H9 (cell line): ENCODE results near the gene CD2BP2. TPM values are rescaled to one million over a fixed set of nuclear protein-coding genes. Genes with fewer than 3 reads are reported as not detected.
"Not testable (repeated sequence)": the region's sequence is repeated elsewhere in the genome, so short reads cannot be mapped to it uniquely, and the experiment has no call there.

Source experiments
- DNase-seq: peaks from one replicate; pipeline ENCODE4 v3.0.0-alpha.2; 2017
- H2AFZ ChIP-seq: one replicate; pipeline ENCODE4 v1.6.1; 2013; ENCODE audit warnings: mild to moderate bottlenecking, low read length, control low read depth, moderate library complexity
- H2AK5ac ChIP-seq: 2 replicates; pipeline ENCODE4 v1.6.1; 2013; ENCODE audit warnings: low read length, control low read depth, mixed read lengths; ENCODE audit not compliant: insufficient read length
- H2BK120ac ChIP-seq: one replicate; pipeline ENCODE4 v1.6.1; 2013; ENCODE audit warnings: low read depth, mild to moderate bottlenecking, low read length, control low read depth, inconsistent platforms; ENCODE audit not compliant: poor library complexity, severe bottlenecking
- H2BK12ac ChIP-seq: 2 replicates; pipeline ENCODE4 v1.6.1; 2013; ENCODE audit warnings: low read length, control low read depth, mixed read lengths, low read depth; ENCODE audit not compliant: insufficient read length
- H2BK15ac ChIP-seq: 2 replicates; pipeline ENCODE4 v1.6.1; 2013; ENCODE audit warnings: low read depth, low read length, control low read depth
- H2BK20ac ChIP-seq: one replicate; pipeline ENCODE4 v1.6.1; 2013; ENCODE audit warnings: low read depth, mild to moderate bottlenecking, low read length, control low read depth, inconsistent platforms; ENCODE audit not compliant: poor library complexity, severe bottlenecking
- H2BK5ac ChIP-seq: 2 replicates; pipeline ENCODE4 v1.6.1; 2013; ENCODE audit warnings: low read length, control low read depth, mixed read lengths; ENCODE audit not compliant: insufficient read length
- H3K14ac ChIP-seq: 2 replicates; pipeline ENCODE4 v1.6.1; 2013; ENCODE audit warnings: low read length, control low read depth; ENCODE audit not compliant: insufficient read depth
- H3K18ac ChIP-seq: 2 replicates; pipeline ENCODE4 v1.6.1; 2013; ENCODE audit warnings: low read depth, mild to moderate bottlenecking, mixed read lengths, low read length, control low read depth; ENCODE audit not compliant: insufficient read length
- H3K23ac ChIP-seq: 2 replicates; pipeline ENCODE4 v1.6.1; 2013; ENCODE audit warnings: low read length, control low read depth, mixed read lengths, low read depth; ENCODE audit not compliant: insufficient read length
- H3K23me2 ChIP-seq: 2 replicates; pipeline ENCODE4 v1.6.1; 2013; ENCODE audit warnings: low read depth, mild to moderate bottlenecking, mixed read lengths, low read length, control low read depth; ENCODE audit not compliant: insufficient read length, poor library complexity, severe bottlenecking
- H3K27ac ChIP-seq: 2 replicates; pipeline ENCODE4 v1.5.1; 2013; ENCODE audit warnings: low read length, control low read depth, mixed read lengths, low read depth; ENCODE audit not compliant: insufficient read length
- H3K27me3 ChIP-seq: 2 replicates; pipeline ENCODE4 v1.6.1; 2013; ENCODE audit warnings: low read length, control low read depth, inconsistent platforms; ENCODE audit not compliant: insufficient read depth
- H3K4ac ChIP-seq: 2 replicates; pipeline ENCODE4 v1.6.1; 2013; ENCODE audit warnings: low read depth, mild to moderate bottlenecking, control low read depth, inconsistent platforms, low read length, moderate library complexity
- H3K4me1 ChIP-seq: 2 replicates; pipeline ENCODE4 v1.6.1; 2013; ENCODE audit warnings: low read length, control low read depth, inconsistent platforms; ENCODE audit not compliant: insufficient read depth
- H3K4me2 ChIP-seq: 2 replicates; pipeline ENCODE4 v1.6.1; 2013; ENCODE audit warnings: low read length, control low read depth, mixed read lengths; ENCODE audit not compliant: insufficient read length, insufficient read depth
- H3K56ac ChIP-seq: 2 replicates; pipeline ENCODE4 v1.6.1; 2013; ENCODE audit warnings: low read depth, mild to moderate bottlenecking, mixed read lengths, low read length, control low read depth; ENCODE audit not compliant: insufficient read length
- H3K79me1 ChIP-seq: 2 replicates; pipeline ENCODE4 v1.6.1; 2013; ENCODE audit warnings: low read depth, mild to moderate bottlenecking, moderate library complexity, low read length, control low read depth, inconsistent platforms; ENCODE audit not compliant: insufficient read depth, poor library complexity, severe bottlenecking
- H3K79me2 ChIP-seq: 2 replicates; pipeline ENCODE4 v1.6.1; 2013; ENCODE audit warnings: low read length, control low read depth, inconsistent platforms; ENCODE audit not compliant: insufficient read depth
- H3K9ac ChIP-seq: 2 replicates; pipeline ENCODE4 v1.6.1; 2013; ENCODE audit warnings: low read length, control low read depth, mixed read lengths; ENCODE audit not compliant: insufficient read length; ENCODE audit errors: extremely low read depth
- H3K9me3 ChIP-seq: one replicate; pipeline ENCODE4 v1.6.1; 2013; ENCODE audit warnings: low read depth, low read length, inconsistent platforms; ENCODE audit not compliant: control insufficient read depth
- H3T11ph ChIP-seq: one replicate; pipeline ENCODE4 v1.6.1; 2013; ENCODE audit warnings: mild to moderate bottlenecking, low read length, control low read depth, inconsistent platforms
- H4K20me1 ChIP-seq: one replicate; pipeline ENCODE4 v1.6.1; 2013; ENCODE audit not compliant: control insufficient read depth, insufficient read length, insufficient read depth
- H4K5ac ChIP-seq: 2 replicates; pipeline ENCODE4 v1.6.1; 2013; ENCODE audit warnings: low read depth, mild to moderate bottlenecking, mixed read lengths, low read length, control low read depth; ENCODE audit not compliant: insufficient read length
- H4K8ac ChIP-seq: replicated peaks from 2 replicates; pipeline ENCODE4 v1.6.1; 2013; ENCODE audit warnings: low read length, control low read depth, mixed read lengths, low read depth; ENCODE audit not compliant: insufficient read length
- H4K91ac ChIP-seq: 2 replicates; pipeline ENCODE4 v1.6.1; 2013; ENCODE audit warnings: low read depth, mild to moderate bottlenecking, moderate library complexity, mixed read lengths, low read length, control low read depth; ENCODE audit not compliant: insufficient read length
- H3K27ac Mint-ChIP-seq, 3 experiments: 2 replicates in 2 of 3; 3 replicates in 1 of 3; pipeline ENCODE4 v1.8.0; 2020 to 2021; ENCODE audit warnings: mixed read lengths in 3 of 3, mild to moderate bottlenecking in 1 of 3, moderate library complexity in 1 of 3
- H3K27me3 Mint-ChIP-seq: 2 replicates; pipeline ENCODE4 v1.8.0; 2021; ENCODE audit warnings: low read depth, mild to moderate bottlenecking, moderate library complexity, mixed read lengths
- H3K36me3 Mint-ChIP-seq, 3 experiments: 2 replicates in 2 of 3; 3 replicates in 1 of 3; pipeline ENCODE4 v1.8.0; 2020 to 2021; ENCODE audit warnings: low read depth in 3 of 3, mixed read lengths in 3 of 3; ENCODE audit not compliant: insufficient read depth in 1 of 3
- H3K4me1 Mint-ChIP-seq, 2 experiments: 2 replicates each; pipeline ENCODE4 v1.8.0; 2020; ENCODE audit warnings: mixed read lengths in 2 of 2
- H3K4me3 Mint-ChIP-seq, 2 experiments: 2 replicates in 1 of 2; 3 replicates in 1 of 2; pipeline ENCODE4 v1.8.0; 2020 to 2021; ENCODE audit warnings: mild to moderate bottlenecking in 2 of 2, mixed read lengths in 2 of 2, moderate library complexity in 1 of 2
- H3K9me3 Mint-ChIP-seq, 2 experiments: 2 replicates in 1 of 2; 3 replicates in 1 of 2; pipeline ENCODE4 v1.8.0; 2020; ENCODE audit warnings: mild to moderate bottlenecking in 2 of 2, mixed read lengths in 2 of 2, moderate library complexity in 1 of 2
- CTCF ChIP-seq: fragments of 200-600 bp; sonication (generic); conservative IDR thresholded peaks from 3 replicates; pipeline ENCODE4 v1.8.0; 2021; ENCODE audit warnings: antibody characterized with exemption, mild to moderate bottlenecking
- WGBS: extraction: QIAGEN DNeasy Blood & Tissue Kit; methylation state at CpG from one replicate; pipeline ENCODE4 v1.1.7; 2013; ENCODE audit warnings: missing lambda C conversion rate, low lambda C conversion rate, mixed read lengths; ENCODE audit not compliant: insufficient read length; ENCODE audit errors: extremely low coverage; 5-methylcytosine and 5-hydroxymethylcytosine counted together
- total RNA-seq: library from RNA; stranded (reverse); gene quantifications from 2 replicates; pipeline ENCODE4 v1.2.1, GENCODE V29; 2021

Gene CD2BP2
- total RNA-seq, 1 experiment from 2014 or later = 90.1 TPM

GRCh38 chr16:30346286-30346685 is 8.8 kb downstream of the CD2BP2 start:
- H4K91ac ChIP-seq = no peak overlapping the region
- no peak for DNase-seq
- H3K56ac ChIP-seq = no peak overlapping the region
- H2AK5ac ChIP-seq = no peak overlapping the region
- no peaks in the 10 kb centered on the region for H3K4me1 ChIP-seq
- no peaks in the 10 kb centered on the region for H4K20me1 ChIP-seq
- H2AFZ ChIP-seq = no peak overlapping the region
- H2BK12ac ChIP-seq = no peak overlapping the region
- no peak overlapping the region for H3K18ac ChIP-seq
- no peak overlapping the region for H3K23ac ChIP-seq
- no peak overlapping the region for H3K14ac ChIP-seq
- no peaks in the 10 kb centered on the region for H3K23me2 ChIP-seq
- H3K4me3 Mint-ChIP-seq = no peak overlapping the region
- no peak overlapping the region for H3K9ac ChIP-seq
- H3K27me3 Mint-ChIP-seq = no peaks in the 10 kb centered on the region; the same call in 1 of the 2 replicates
- no peaks in the 10 kb centered on the region for H3K4me1 Mint-ChIP-seq
- no peak overlapping the region; a peak in 1 of 7 replicates for H3K27ac Mint-ChIP-seq
- no peaks in the 10 kb centered on the region for H3K79me2 ChIP-seq
- TF ChIP-seq CTCF = no peak
- no peak overlapping the region for H3T11ph ChIP-seq
- no CpG with 5 or more reads among the region's 3 CpGs for WGBS
- no peak overlapping the region for H2BK120ac ChIP-seq
- no peak overlapping the region for H4K8ac ChIP-seq
- no peak overlapping the region for H2BK20ac ChIP-seq
- H3K9me3 ChIP-seq = no peaks in the 10 kb centered on the region
- no peaks in the 10 kb centered on the region for H3K9me3 Mint-ChIP-seq
- no peaks in the 10 kb centered on the region for H3K27me3 ChIP-seq
- no peak overlapping the region for H3K4ac ChIP-seq
- H4K5ac ChIP-seq = no peak overlapping the region
- H3K27ac ChIP-seq = no peak overlapping the region
- no peak overlapping the region for H2BK5ac ChIP-seq
- peaks cover 6 to 20% (median 13%) of the 10 kb centered on the region in 3 experiments; a peak in 6 of 7 replicates for H3K36me3 Mint-ChIP-seq
- H3K4me2 ChIP-seq = no peak overlapping the region
- no peak overlapping the region for H2BK15ac ChIP-seq
- no peaks in the 10 kb centered on the region for H3K79me1 ChIP-seq

DNA sequence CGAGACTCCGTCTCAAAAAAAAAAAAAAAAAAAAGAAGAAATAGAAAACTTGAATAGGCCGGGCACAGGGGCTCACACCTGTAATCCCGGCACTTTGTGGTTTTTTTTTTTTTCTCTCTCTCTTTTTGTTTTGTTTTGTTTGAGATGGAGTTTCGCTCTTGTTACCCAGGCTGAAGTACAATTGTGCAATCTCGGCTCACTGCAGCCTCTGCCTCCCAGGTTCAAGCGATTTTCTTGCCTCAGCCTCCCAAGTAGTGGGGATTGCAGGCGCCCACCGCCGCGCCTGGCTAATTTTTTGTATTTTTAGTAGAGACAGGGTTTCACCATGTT is 11.7 kb downstream of the CD2BP2 start:
- H2BK12ac ChIP-seq, H3K18ac ChIP-seq, H2AFZ ChIP-seq, H3K27me3 Mint-ChIP-seq, H2AK5ac ChIP-seq, H3K27me3 ChIP-seq, H3K27ac Mint-ChIP-seq, H3T11ph ChIP-seq, H3K23me2 ChIP-seq, H3K79me2 ChIP-seq, H2BK15ac ChIP-seq, H3K79me1 ChIP-seq, H3K4me3 Mint-ChIP-seq, H3K9me3 Mint-ChIP-seq, H3K4me1 ChIP-seq, H3K56ac ChIP-seq, DNase-seq, H3K9me3 ChIP-seq, H3K4me1 Mint-ChIP-seq, H3K14ac ChIP-seq, H4K8ac ChIP-seq, H4K91ac ChIP-seq, H3K4me2 ChIP-seq, H4K5ac ChIP-seq, H3K36me3 Mint-ChIP-seq, H2BK20ac ChIP-seq, H2BK5ac ChIP-seq, H3K9ac ChIP-seq, H3K27ac ChIP-seq, H2BK120ac ChIP-seq, H4K20me1 ChIP-seq, H3K23ac ChIP-seq, H3K4ac ChIP-seq: not testable (repeated sequence)
- no CpG with 5 or more reads among the region's 11 CpGs for WGBS
